OCI-LY3 (cell line): Measurements from ENCODE around the gene DDX49.

ENCODE experiments used
- EZH2phosphoT487 ChIP-seq: fragments of 200-600 bp; shearing (Covaris generic); IDR thresholded peaks from 2 replicates; pipeline ENCODE4 v1.6.1; 2018; ENCODE audit warnings: antibody characterized with exemption, mixed run types, low read depth
- TF ChIP-seq, protein P1 (sequence below): fragments of 200-600, 300-600 bp; sonication (generic); IDR thresholded peaks from 2 replicates; pipeline ENCODE4 v1.5.1; 2014; ENCODE audit warnings: antibody characterized with exemption, low read length, low read depth

DNA sequence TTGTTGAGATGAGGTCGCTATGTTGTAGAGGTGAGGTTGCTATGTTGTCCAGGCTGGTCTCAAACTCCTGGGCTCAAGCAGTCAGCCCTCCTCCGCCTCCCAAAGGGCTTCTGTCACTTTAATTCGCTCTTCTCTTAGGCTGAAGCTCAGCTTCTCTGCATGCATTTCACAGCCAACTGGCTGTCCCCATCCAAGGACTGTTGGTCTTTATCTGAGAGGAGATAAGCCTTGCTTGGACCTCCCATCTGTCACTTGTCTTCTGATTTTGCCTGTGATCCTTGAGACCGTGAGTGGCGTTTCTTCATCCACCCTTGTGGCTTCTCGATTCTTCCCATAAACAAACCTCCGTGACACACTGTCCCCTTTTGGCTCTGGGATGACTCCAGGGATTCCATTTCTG is 48.0 kb upstream of the DDX49 start:
- TF ChIP-seq EZH2phosphoT487, result no peak
- TF ChIP-seq, protein P1, sequence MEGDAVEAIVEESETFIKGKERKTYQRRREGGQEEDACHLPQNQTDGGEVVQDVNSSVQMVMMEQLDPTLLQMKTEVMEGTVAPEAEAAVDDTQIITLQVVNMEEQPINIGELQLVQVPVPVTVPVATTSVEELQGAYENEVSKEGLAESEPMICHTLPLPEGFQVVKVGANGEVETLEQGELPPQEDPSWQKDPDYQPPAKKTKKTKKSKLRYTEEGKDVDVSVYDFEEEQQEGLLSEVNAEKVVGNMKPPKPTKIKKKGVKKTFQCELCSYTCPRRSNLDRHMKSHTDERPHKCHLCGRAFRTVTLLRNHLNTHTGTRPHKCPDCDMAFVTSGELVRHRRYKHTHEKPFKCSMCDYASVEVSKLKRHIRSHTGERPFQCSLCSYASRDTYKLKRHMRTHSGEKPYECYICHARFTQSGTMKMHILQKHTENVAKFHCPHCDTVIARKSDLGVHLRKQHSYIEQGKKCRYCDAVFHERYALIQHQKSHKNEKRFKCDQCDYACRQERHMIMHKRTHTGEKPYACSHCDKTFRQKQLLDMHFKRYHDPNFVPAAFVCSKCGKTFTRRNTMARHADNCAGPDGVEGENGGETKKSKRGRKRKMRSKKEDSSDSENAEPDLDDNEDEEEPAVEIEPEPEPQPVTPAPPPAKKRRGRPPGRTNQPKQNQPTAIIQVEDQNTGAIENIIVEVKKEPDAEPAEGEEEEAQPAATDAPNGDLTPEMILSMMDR, result no peak
